SK-N-SH (cell line): ENCODE results near the gene MYH6.

ENCODE experiments used
- EZH2phosphoT487 ChIP-seq: fragments of 200-600 bp; sonication (generic); IDR thresholded peaks from 2 replicates; pipeline ENCODE4 v1.6.1; 2017; ENCODE audit warnings: low read depth, mixed run types, mild to moderate bottlenecking, antibody characterized with exemption, moderate library complexity, borderline replicate concordance
- FOXJ3 ChIP-seq: sonication (generic); formaldehyde crosslinking; IDR thresholded peaks from 2 replicates; pipeline ENCODE4 v1.5.1; 2020; ENCODE audit warnings: mild to moderate bottlenecking, missing genetic modification reagents
- GABPA ChIP-seq: IDR thresholded peaks from 2 replicates; pipeline ENCODE4 v1.4.0; 2012; ENCODE audit warnings: low read depth, mild to moderate bottlenecking
- GATA2 ChIP-seq: sonication (generic); formaldehyde crosslinking; IDR thresholded peaks from 2 replicates; pipeline ENCODE4 v1.5.0; 2020; ENCODE audit warnings: mild to moderate bottlenecking, missing genetic modification reagents
- JUND ChIP-seq: IDR thresholded peaks from 2 replicates; pipeline ENCODE4 v1.4.0; 2012
- NFIC ChIP-seq: IDR thresholded peaks from 2 replicates; pipeline ENCODE4 v1.4.0; 2012; ENCODE audit warnings: borderline replicate concordance
- NRF1 ChIP-seq: IDR thresholded peaks from 2 replicates; pipeline ENCODE4 v1.6.1; 2012; ENCODE audit warnings: low read depth, mild to moderate bottlenecking, low read length
- POLR2AphosphoS5 ChIP-seq: IDR thresholded peaks from 2 replicates; pipeline ENCODE4 v1.6.1; 2012; ENCODE audit warnings: low read depth, low read length
- RCOR1 ChIP-seq: fragments of 150-350 bp; IDR thresholded peaks from 2 replicates; pipeline ENCODE4 v1.6.1; 2017; ENCODE audit warnings: antibody characterized with exemption, low read length
- SMC3 ChIP-seq: IDR thresholded peaks from 2 replicates; pipeline ENCODE4 v1.6.1; 2012; ENCODE audit warnings: low read depth, low read length, improper control_type of control experiment
- TF ChIP-seq, protein P1 (sequence below): IDR thresholded peaks from 2 replicates; pipeline ENCODE4 v1.4.0; 2012; ENCODE audit warnings: low read depth, borderline replicate concordance
- TF ChIP-seq, protein P2 (sequence below): fragments of 200-600 bp; sonication (generic); IDR thresholded peaks from 2 replicates; pipeline ENCODE4 v1.6.1; 2017; ENCODE audit warnings: antibody characterized with exemption, mild to moderate bottlenecking, moderate library complexity
- TF ChIP-seq, protein P3 (sequence below): IDR thresholded peaks from 2 replicates; pipeline ENCODE4 v1.6.1; 2012; ENCODE audit warnings: mild to moderate bottlenecking, low read depth, low read length, moderate library complexity

DNA sequence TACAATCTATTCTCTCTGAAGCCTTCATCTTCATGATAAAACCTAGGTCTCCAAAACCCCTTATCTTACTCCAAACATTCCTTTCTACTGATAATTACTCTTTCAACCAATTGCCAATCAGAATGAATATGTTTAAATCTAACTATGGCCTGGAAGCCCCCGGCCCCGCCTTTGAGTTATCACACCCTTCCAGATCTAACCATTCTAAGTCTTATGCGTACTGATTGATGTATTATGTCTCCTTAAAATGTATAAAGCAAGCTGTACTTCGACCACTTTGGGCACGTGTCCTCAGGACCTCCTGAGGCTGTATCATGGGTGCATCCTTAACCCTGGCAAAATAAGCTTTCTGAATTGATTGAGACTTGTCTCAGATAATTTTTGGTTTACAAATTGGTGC lies 72.5 kb downstream of the MYH6 start:
- TF ChIP-seq, protein P1, sequence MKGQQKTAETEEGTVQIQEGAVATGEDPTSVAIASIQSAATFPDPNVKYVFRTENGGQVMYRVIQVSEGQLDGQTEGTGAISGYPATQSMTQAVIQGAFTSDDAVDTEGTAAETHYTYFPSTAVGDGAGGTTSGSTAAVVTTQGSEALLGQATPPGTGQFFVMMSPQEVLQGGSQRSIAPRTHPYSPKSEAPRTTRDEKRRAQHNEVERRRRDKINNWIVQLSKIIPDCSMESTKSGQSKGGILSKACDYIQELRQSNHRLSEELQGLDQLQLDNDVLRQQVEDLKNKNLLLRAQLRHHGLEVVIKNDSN: no peak
- TF ChIP-seq, protein P2, sequence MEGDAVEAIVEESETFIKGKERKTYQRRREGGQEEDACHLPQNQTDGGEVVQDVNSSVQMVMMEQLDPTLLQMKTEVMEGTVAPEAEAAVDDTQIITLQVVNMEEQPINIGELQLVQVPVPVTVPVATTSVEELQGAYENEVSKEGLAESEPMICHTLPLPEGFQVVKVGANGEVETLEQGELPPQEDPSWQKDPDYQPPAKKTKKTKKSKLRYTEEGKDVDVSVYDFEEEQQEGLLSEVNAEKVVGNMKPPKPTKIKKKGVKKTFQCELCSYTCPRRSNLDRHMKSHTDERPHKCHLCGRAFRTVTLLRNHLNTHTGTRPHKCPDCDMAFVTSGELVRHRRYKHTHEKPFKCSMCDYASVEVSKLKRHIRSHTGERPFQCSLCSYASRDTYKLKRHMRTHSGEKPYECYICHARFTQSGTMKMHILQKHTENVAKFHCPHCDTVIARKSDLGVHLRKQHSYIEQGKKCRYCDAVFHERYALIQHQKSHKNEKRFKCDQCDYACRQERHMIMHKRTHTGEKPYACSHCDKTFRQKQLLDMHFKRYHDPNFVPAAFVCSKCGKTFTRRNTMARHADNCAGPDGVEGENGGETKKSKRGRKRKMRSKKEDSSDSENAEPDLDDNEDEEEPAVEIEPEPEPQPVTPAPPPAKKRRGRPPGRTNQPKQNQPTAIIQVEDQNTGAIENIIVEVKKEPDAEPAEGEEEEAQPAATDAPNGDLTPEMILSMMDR: no peak
- TF ChIP-seq FOXJ3 (CRISPR knock-in tag) (no peak), POLR2AphosphoS5 (no peak), JUND (no peak), NRF1 (no peak), GATA2 (no peak), EZH2phosphoT487 (no peak), SMC3 (no peak), GABPA (no peak), RCOR1 (no peak), NFIC (no peak)
- TF ChIP-seq, protein P3, sequence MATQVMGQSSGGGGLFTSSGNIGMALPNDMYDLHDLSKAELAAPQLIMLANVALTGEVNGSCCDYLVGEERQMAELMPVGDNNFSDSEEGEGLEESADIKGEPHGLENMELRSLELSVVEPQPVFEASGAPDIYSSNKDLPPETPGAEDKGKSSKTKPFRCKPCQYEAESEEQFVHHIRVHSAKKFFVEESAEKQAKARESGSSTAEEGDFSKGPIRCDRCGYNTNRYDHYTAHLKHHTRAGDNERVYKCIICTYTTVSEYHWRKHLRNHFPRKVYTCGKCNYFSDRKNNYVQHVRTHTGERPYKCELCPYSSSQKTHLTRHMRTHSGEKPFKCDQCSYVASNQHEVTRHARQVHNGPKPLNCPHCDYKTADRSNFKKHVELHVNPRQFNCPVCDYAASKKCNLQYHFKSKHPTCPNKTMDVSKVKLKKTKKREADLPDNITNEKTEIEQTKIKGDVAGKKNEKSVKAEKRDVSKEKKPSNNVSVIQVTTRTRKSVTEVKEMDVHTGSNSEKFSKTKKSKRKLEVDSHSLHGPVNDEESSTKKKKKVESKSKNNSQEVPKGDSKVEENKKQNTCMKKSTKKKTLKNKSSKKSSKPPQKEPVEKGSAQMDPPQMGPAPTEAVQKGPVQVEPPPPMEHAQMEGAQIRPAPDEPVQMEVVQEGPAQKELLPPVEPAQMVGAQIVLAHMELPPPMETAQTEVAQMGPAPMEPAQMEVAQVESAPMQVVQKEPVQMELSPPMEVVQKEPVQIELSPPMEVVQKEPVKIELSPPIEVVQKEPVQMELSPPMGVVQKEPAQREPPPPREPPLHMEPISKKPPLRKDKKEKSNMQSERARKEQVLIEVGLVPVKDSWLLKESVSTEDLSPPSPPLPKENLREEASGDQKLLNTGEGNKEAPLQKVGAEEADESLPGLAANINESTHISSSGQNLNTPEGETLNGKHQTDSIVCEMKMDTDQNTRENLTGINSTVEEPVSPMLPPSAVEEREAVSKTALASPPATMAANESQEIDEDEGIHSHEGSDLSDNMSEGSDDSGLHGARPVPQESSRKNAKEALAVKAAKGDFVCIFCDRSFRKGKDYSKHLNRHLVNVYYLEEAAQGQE: no peak
